ENCODE measurements around the gene OSGIN1.

GRCh38 chr16:83961591-83961990, 8.6 kb downstream of the OSGIN1 start:
- TF ChIP-seq POLR2A (IDR thresholded peaks at IDR 0.05) (no peak), CTCF (IDR thresholded peaks at IDR 0.05) (no peak)

Measured in body of pancreas (tissue), 4 donors.